Mammary epithelial cell (primary cell): ENCODE measurements around the gene IQCK.

Experiments used
- EZH2 ChIP-seq: IDR thresholded peaks from 2 replicates; pipeline ENCODE4 v1.6.1; 2012; ENCODE audit warnings: low read length, inconsistent platforms, borderline replicate concordance
- TF ChIP-seq, protein P1 (sequence below), 2 donors: IDR thresholded peaks in 1 of 2; conservative IDR thresholded peaks in 1 of 2; 2 replicates each; pipeline ENCODE4 v1.5.1; 2011 to 2012; ENCODE audit warnings: inconsistent platforms in 2 of 2, low read length in 2 of 2, mild to moderate bottlenecking in 2 of 2, control low read depth in 1 of 2, low read depth in 1 of 2; ENCODE audit not compliant: insufficient read depth in 1 of 2; ENCODE audit errors: extremely low read depth in 1 of 2

DNA sequence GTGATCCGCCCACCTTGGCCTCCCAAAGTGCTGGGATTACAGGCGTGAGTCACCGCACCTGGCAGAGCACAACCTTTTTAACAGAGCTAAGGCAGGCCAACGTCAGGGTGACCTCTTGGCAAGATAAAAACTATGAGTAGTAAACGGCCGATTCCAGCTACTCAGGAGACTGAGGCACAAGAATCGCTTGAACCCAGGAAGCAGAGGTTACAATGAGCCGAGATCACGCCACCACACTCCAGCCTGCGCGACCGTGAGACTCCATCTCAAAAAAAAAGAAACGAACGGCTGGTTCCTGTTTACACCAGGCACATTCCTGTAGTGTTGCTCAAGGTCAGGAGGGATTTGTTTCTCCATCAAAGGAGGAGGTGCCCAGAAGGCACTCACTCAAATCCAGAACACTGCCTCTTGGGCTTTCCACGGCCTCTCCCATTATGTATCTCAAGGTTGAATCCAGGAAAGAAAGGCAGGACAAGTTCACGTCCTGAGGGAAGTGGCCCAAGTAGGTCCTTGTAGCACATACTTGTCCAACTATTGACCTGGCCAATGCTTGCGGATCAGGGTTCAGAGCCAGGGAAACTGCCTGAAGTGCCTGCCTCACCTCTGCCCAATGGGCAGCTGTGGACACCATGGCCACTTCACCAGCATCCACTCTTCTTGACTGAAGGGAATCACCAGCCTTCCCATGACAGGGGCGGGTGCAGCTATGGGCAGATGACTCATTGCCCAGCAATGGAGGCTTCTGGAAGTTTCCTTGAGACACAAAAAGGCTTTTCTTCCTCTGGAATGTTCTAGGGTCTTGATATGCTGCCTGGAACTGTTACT lies 13.5 kb upstream of the IQCK start:
- no peak for TF ChIP-seq EZH2
- TF ChIP-seq, protein P1, sequence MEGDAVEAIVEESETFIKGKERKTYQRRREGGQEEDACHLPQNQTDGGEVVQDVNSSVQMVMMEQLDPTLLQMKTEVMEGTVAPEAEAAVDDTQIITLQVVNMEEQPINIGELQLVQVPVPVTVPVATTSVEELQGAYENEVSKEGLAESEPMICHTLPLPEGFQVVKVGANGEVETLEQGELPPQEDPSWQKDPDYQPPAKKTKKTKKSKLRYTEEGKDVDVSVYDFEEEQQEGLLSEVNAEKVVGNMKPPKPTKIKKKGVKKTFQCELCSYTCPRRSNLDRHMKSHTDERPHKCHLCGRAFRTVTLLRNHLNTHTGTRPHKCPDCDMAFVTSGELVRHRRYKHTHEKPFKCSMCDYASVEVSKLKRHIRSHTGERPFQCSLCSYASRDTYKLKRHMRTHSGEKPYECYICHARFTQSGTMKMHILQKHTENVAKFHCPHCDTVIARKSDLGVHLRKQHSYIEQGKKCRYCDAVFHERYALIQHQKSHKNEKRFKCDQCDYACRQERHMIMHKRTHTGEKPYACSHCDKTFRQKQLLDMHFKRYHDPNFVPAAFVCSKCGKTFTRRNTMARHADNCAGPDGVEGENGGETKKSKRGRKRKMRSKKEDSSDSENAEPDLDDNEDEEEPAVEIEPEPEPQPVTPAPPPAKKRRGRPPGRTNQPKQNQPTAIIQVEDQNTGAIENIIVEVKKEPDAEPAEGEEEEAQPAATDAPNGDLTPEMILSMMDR (conservative IDR thresholded peaks at IDR 0.05 in 1 of 2, IDR thresholded peaks at IDR 0.05 in 1 of 2; ENCODE audit: extremely low read depth in 1 of 2, insufficient read depth in 1 of 2, low read depth in 1 of 2, low read length in 2 of 2) = no peak
